CD8-positive, alpha-beta memory T cell (primary cell): ENCODE measurements around the gene CDK6. TPM values are rescaled to one million over a fixed set of nuclear protein-coding genes. Genes with fewer than 3 reads are reported as not detected.
A peak's percentile ranks its signal among the peaks of the same experiment; 100 is the strongest.

Experiments
- CTCF ChIA-PET: fragments of 350-600 bp; sonication (Branson Sonifier 250); formaldehyde crosslinking; loops from one replicate; lab custom pipeline; 2021; ENCODE audit warnings: antibody characterized with exemption; lab: Charles Lee
- POLR2A ChIA-PET: fragments of 350-600 bp; sonication (Branson Sonifier 250); formaldehyde crosslinking; loops from one replicate; lab custom pipeline; 2021; ENCODE audit warnings: antibody characterized with exemption; lab: Charles Lee
- DNase-seq, 5 donors: peaks; one replicate each; pipeline versions ENCODE4 v3.0.0 to v3.0.0-alpha.2; 2020 to 2022; ENCODE audit warnings: mixed read lengths in 1 of 5
- H3K27ac ChIP-seq: one replicate; pipeline ENCODE4 v1.7.0; 2013; ENCODE audit warnings: low read depth, mild to moderate bottlenecking, low read length, moderate library complexity
- H3K27me3 ChIP-seq: 2 replicates; pipeline ENCODE4 v1.7.0; 2013; ENCODE audit warnings: low read length, mild to moderate bottlenecking; ENCODE audit not compliant: insufficient read depth, poor library complexity, severe bottlenecking
- H3K36me3 ChIP-seq: 2 replicates; pipeline ENCODE4 v1.7.0; 2013; ENCODE audit warnings: mild to moderate bottlenecking, low read length, moderate library complexity; ENCODE audit not compliant: insufficient read depth
- H3K4me1 ChIP-seq: 2 replicates; pipeline ENCODE4 v1.7.0; 2013; ENCODE audit warnings: mild to moderate bottlenecking, low read length, moderate library complexity; ENCODE audit not compliant: insufficient read depth
- H3K4me3 ChIP-seq: 2 replicates; pipeline ENCODE4 v1.7.0; 2013; ENCODE audit warnings: mild to moderate bottlenecking, low read length
- H3K9me3 ChIP-seq: 2 replicates; pipeline ENCODE4 v1.7.0; 2013; ENCODE audit warnings: mild to moderate bottlenecking, low read length
- H3K27ac Mint-ChIP-seq, 8 donors: one replicate each; pipeline ENCODE4 v1.8.0; 2020 to 2021; ENCODE audit warnings: mixed read lengths in 8 of 8, mild to moderate bottlenecking in 6 of 8, inconsistent platforms in 3 of 8, moderate library complexity in 3 of 8
- H3K27me3 Mint-ChIP-seq, 2 donors: one replicate each; pipeline ENCODE4 v1.8.0; 2020 to 2021; ENCODE audit warnings: mixed read lengths in 2 of 2, mild to moderate bottlenecking in 1 of 2, moderate library complexity in 1 of 2
- H3K36me3 Mint-ChIP-seq, 3 donors: one replicate each; pipeline ENCODE4 v1.8.0; 2020 to 2021; ENCODE audit warnings: mixed read lengths in 3 of 3, inconsistent platforms in 1 of 3, mild to moderate bottlenecking in 1 of 3
- H3K4me1 Mint-ChIP-seq, 3 donors: one replicate each; pipeline ENCODE4 v1.8.0; 2020 to 2021; ENCODE audit warnings: mixed read lengths in 3 of 3, inconsistent platforms in 1 of 3, mild to moderate bottlenecking in 1 of 3
- H3K4me3 Mint-ChIP-seq, 7 donors: one replicate each; pipeline ENCODE4 v1.8.0; 2020 to 2021; ENCODE audit warnings: mixed read lengths in 7 of 7, mild to moderate bottlenecking in 6 of 7, moderate library complexity in 4 of 7, inconsistent platforms in 2 of 7
- H3K9me3 Mint-ChIP-seq, 5 donors: one replicate each; pipeline ENCODE4 v1.8.0; 2020 to 2022; ENCODE audit warnings: mixed read lengths in 5 of 5, mild to moderate bottlenecking in 3 of 5, moderate library complexity in 2 of 5, inconsistent platforms in 1 of 5
- polyA plus RNA-seq: library from polyadenylated mRNA; unstranded; fragments of 300-500 nt; fragmentation: Illumina TruSeq; gene quantifications from one replicate; pipeline ENCODE4 v1.2.3, GENCODE V29; 2021
- total RNA-seq, 2 experiments: library from RNA; stranded (reverse); gene quantifications; one replicate each; pipeline ENCODE4 v1.2.3, GENCODE V29; 2021

CDK6 gene
- total and polyA plus RNA-seq, 3 experiments from 2014 or later: 20.7 to 235 (median 231) TPM

DNA sequence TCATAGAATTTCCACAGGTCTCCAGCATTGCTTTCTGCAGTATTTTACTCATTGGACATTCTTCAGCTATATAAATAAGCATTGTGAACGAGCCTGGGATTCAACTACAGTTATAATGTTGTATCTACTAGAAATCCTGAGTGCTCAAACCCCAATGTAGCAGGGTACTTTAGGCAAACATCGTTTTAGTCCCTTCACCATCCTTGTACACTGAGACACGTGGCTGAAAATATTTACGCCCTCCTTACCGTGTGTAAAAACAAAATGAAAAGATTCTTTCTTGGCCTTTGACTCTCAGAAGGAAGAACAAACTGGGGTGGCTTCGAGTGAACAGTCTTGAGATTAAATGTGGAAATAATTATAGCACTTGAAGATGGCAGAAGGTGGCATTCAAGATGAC, 25.2 kb downstream of the CDK6 start:
- Mint-ChIP-seq H3K4me3 (no peak overlapping the region), H3K27me3 (no peaks in the 10 kb centered on the region), H3K36me3 (peaks cover 0 to 9% (median 8%) of the 10 kb centered on the region in 3 donors), H3K4me1 (peaks cover 57 to 70% (median 68%) of the 10 kb centered on the region in 3 donors), H3K27ac (peak overlapping the region in 1 of 8 donors; percentile 48), H3K9me3 (peaks cover 0 to 10% (median 7%) of the 10 kb centered on the region in 5 donors)
- H3K36me3 ChIP-seq: no peaks in the 10 kb centered on the region
- ChIA-PET POLR2A (no interaction called here), CTCF (interaction anchor here (1.1 to 6.2 kb wide), 3 partner anchors 22 to 201 kb away, joined by 4 to 46 read pairs (median 4); no protein-coding TSS in a partner anchor)
- no peak for DNase-seq
- H3K27me3 ChIP-seq: no peaks in the 10 kb centered on the region
- peaks cover 28% of the 10 kb centered on the region for H3K4me1 ChIP-seq
- no peak overlapping the region for H3K27ac ChIP-seq
- H3K4me3 ChIP-seq: no peak overlapping the region
- H3K9me3 ChIP-seq: peaks cover 4% of the 10 kb centered on the region

DNA sequence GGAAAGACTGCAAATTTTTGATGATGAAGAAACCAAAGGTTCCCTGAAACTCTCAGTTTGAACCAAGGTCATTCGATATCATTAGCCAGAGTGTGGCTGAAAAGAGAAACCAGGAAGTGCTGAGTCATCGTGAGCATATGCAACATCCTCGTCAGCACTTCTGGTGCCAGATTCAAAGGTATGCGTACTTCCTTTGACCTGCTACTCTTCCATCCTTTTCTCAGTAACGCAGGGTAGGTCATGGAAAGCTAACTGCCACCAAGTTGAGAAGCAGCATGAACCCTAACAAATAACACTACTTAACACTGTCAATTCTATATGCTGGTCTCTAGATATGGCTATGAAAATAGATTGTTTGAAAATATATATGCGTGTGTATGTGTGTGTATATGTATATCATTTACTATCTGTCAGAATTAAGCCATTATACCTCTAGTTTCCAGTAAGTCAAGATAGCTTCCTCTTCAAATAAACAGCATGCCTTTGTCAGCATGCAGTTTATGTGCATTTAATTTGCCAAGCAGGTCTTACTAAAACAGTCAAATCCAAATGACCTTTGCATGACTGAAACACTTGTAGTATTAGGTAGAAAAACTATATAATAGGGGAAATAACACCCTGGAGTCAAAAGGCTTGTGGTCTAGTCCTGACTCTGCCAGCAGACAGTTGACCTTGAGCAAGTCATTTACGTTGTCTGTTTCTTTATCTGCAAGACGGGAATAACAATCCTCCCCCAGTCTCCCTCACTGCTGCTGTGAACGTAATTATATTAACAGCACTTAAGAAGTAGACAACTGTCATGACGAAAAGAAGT, 26.4 kb downstream of the CDK6 start:
- H3K27me3 ChIP-seq: no peaks in the 10 kb centered on the region
- Mint-ChIP-seq H3K27me3 (no peaks in the 10 kb centered on the region), H3K9me3 (no peaks in the 10 kb centered on the region), H3K4me3 (peak overlapping the region; percentile 19 to 83 (median 72)), H3K4me1 (peaks cover 45 to 63% (median 63%) of the 10 kb centered on the region in 3 donors), H3K36me3 (peaks cover 0 to 2% (median 0%) of the 10 kb centered on the region in 3 donors), H3K27ac (peak overlapping the region; percentile 43 to 96 (median 86))
- H3K4me1 ChIP-seq: peaks cover 28% of the 10 kb centered on the region
- CTCF ChIA-PET: interaction anchor here (1.1 to 6.2 kb wide), 2 partner anchors 23 to 188 kb away, joined by 4 to 46 read pairs; no protein-coding TSS in a partner anchor
- peak overlapping the region; percentile 24 for H3K4me3 ChIP-seq
- no peaks in the 10 kb centered on the region for H3K9me3 ChIP-seq
- peak; percentile 11 to 71 (median 44) for DNase-seq
- H3K36me3 ChIP-seq: no peaks in the 10 kb centered on the region
- peak overlapping the region; percentile 49 for H3K27ac ChIP-seq
- POLR2A ChIA-PET: interaction anchor here (1.7 kb wide), 1 partner anchor 23 kb away, joined by 6 read pairs; no protein-coding TSS in a partner anchor

DNA sequence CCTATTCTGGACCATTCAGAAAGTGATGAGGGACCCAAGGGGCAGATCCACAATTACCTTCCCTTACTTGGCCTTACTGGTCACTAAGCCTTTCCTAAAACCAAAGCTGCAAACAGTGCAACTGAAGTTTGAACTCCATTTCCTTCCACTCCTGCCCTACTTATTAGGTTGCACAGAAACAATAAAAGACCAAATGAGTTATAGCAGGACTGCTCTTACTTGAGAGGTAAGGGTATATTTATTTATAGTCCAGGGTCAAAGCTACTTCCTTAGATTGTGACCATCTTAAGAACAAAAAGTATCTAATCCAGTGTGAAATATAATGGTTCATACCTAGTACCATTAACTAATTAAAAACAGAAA, 27.0 kb downstream of the CDK6 start:
- Mint-ChIP-seq H3K4me3 (peak overlapping the region; percentile 19 to 83 (median 72)), H3K27ac (peak overlapping the region; percentile 43 to 96 (median 86)), H3K27me3 (no peaks in the 10 kb centered on the region), H3K9me3 (no peaks in the 10 kb centered on the region), H3K4me1 (peaks cover 41 to 63% (median 60%) of the 10 kb centered on the region in 3 donors), H3K36me3 (peaks cover 0 to 4% (median 0%) of the 10 kb centered on the region in 3 donors)
- no peak for DNase-seq
- Histone ChIP-seq H3K36me3 (no peaks in the 10 kb centered on the region), H3K4me1 (peaks cover 28% of the 10 kb centered on the region), H3K9me3 (no peaks in the 10 kb centered on the region), H3K4me3 (peak overlapping the region; percentile 24), H3K27ac (peak overlapping the region; percentile 49), H3K27me3 (no peaks in the 10 kb centered on the region)
- ChIA-PET CTCF (interaction anchor here (6.2 kb wide), 1 partner anchor 24 kb away, joined by 46 read pairs; no protein-coding TSS in a partner anchor), POLR2A (interaction anchor here (1.7 kb wide), 1 partner anchor 24 kb away, joined by 6 read pairs; no protein-coding TSS in a partner anchor)

DNA sequence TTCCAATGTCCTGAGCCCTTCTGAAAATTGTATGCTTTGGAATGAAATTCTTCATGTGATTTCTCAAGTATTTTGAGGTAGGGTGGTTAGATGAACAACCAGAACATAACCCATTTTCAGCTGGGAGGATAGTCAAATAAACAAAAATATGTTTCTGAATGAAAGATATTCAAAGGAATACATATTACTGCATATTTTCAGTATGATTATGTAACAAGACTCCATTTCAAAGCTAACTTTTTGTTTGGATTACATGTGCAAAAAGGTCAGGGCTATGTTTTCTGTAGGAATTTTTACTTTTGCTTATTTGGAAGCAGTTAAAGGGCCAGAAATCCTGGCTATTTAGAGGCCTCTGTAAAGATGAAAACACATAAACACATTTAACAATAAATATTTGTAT, 27.7 kb downstream of the CDK6 start:
- DNase-seq: no peak
- Histone ChIP-seq H3K4me3 (no peak overlapping the region), H3K9me3 (no peaks in the 10 kb centered on the region), H3K4me1 (peaks cover 21% of the 10 kb centered on the region), H3K27me3 (no peaks in the 10 kb centered on the region), H3K27ac (no peak overlapping the region), H3K36me3 (no peaks in the 10 kb centered on the region)
- POLR2A ChIA-PET: interaction anchor here (1.7 kb wide), 1 partner anchor 24 kb away, joined by 6 read pairs; no protein-coding TSS in a partner anchor
- Mint-ChIP-seq H3K27ac (peak overlapping the region in 2 of 8 donors; percentile 56 to 60), H3K27me3 (no peaks in the 10 kb centered on the region), H3K4me3 (no peak overlapping the region), H3K9me3 (no peaks in the 10 kb centered on the region), H3K36me3 (peaks cover 0 to 5% (median under 1%) of the 10 kb centered on the region in 3 donors), H3K4me1 (peaks cover 36 to 59% (median 56%) of the 10 kb centered on the region in 3 donors)
- CTCF ChIA-PET: interaction anchor here (6.2 kb wide), 1 partner anchor 24 kb away, joined by 46 read pairs; no protein-coding TSS in a partner anchor

DNA sequence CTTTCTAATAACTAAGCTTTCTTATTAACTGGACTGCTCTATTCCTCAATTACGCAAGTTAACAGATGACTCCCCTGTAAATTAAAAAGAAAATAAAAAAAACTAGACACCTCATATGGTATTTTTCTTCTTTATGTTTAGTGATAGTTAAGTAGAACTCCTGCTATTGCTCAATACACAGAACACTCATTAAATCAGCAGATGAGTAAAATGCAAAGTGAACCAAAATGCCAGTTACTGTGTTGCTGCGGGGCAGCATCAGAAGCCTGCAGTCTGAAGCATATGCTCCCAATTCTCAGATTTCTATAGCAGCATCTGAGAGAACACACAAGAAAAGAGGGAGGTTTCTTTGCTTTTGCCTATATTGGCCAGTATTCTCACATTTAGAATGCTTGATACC, 28.4 kb downstream of the CDK6 start:
- Histone ChIP-seq H3K9me3 (no peaks in the 10 kb centered on the region), H3K4me1 (peaks cover 15% of the 10 kb centered on the region), H3K27me3 (no peaks in the 10 kb centered on the region), H3K27ac (no peak overlapping the region), H3K36me3 (no peaks in the 10 kb centered on the region), H3K4me3 (no peak overlapping the region)
- peaks cover 36 to 59% (median 56%) of the 10 kb centered on the region in 3 donors for H3K4me1 Mint-ChIP-seq
- DNase-seq: no peak
- H3K27ac Mint-ChIP-seq: no peak overlapping the region
- H3K9me3 Mint-ChIP-seq: no peaks in the 10 kb centered on the region
- no peaks in the 10 kb centered on the region for H3K27me3 Mint-ChIP-seq
- H3K4me3 Mint-ChIP-seq: no peak overlapping the region
- CTCF ChIA-PET: interaction anchor here (6.2 kb wide), 1 partner anchor 25 kb away, joined by 46 read pairs; no protein-coding TSS in a partner anchor
- H3K36me3 Mint-ChIP-seq: peaks cover 0 to 6% (median 5%) of the 10 kb centered on the region in 3 donors
- POLR2A ChIA-PET: no interaction called here

DNA sequence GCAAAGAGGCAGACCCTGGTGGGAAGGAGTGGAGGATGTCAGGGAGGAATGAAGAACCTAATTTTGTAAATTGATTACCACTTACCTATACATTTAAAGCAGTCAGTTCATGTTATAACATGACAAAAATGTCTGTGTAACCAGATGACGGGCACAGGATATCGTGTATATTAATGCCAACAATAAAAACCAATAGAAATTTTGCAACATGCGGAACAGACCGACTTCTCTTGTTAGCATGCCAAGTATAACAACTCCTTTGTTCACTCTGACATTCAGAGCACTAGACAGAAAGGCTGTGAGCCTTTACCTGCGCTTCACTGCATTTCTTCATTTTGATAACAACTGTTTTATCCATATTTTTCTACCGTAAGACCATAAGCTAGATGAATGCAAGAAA, 29.9 kb downstream of the CDK6 start:
- no peak overlapping the region for H3K27ac Mint-ChIP-seq
- H3K36me3 Mint-ChIP-seq: peaks cover 0 to 6% (median 5%) of the 10 kb centered on the region in 3 donors
- peaks cover 31 to 60% (median 51%) of the 10 kb centered on the region in 3 donors for H3K4me1 Mint-ChIP-seq
- H3K27me3 ChIP-seq: no peaks in the 10 kb centered on the region
- H3K4me1 ChIP-seq: peaks cover 13% of the 10 kb centered on the region
- ChIA-PET CTCF (interaction anchor here (0.8 kb wide), 1 partner anchor 26 kb away, joined by 3 read pairs; no protein-coding TSS in a partner anchor), POLR2A (no interaction called here)
- no peaks in the 10 kb centered on the region for H3K9me3 ChIP-seq
- H3K9me3 Mint-ChIP-seq: no peaks in the 10 kb centered on the region
- no peak overlapping the region for H3K4me3 ChIP-seq
- H3K27ac ChIP-seq: no peak overlapping the region
- no peak overlapping the region for H3K4me3 Mint-ChIP-seq
- no peaks in the 10 kb centered on the region for H3K36me3 ChIP-seq
- DNase-seq: no peak
- no peaks in the 10 kb centered on the region for H3K27me3 Mint-ChIP-seq

DNA sequence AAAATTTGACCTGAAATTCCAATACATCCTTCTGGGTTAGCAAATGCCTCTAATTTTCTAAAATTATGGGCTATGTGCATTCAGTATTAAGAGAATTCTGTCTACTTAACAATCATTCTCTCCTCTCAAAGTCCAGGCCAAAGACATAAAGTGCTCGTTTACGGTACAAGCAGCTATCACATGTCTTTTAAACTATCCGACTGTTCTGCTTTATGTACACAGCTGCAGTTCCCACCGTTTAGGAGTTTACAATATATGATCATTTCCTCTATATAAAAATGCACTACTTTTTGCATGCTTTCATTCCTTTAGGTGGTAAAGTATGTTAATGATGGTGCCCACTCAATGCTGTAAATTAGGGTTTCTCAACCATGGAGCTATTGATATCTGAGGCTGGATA, 34.0 kb downstream of the CDK6 start:
- H3K27ac ChIP-seq: no peak overlapping the region
- Mint-ChIP-seq H3K27me3 (no peaks in the 10 kb centered on the region), H3K36me3 (peaks cover 0 to 6% (median 5%) of the 10 kb centered on the region in 3 donors), H3K4me3 (no peak overlapping the region), H3K9me3 (no peaks in the 10 kb centered on the region), H3K27ac (no peak overlapping the region), H3K4me1 (peaks cover 10 to 29% (median 19%) of the 10 kb centered on the region in 3 donors)
- H3K4me3 ChIP-seq: no peak overlapping the region
- H3K36me3 ChIP-seq: no peaks in the 10 kb centered on the region
- DNase-seq: no peak
- H3K27me3 ChIP-seq: no peaks in the 10 kb centered on the region
- ChIA-PET POLR2A (no interaction called here), CTCF (interaction anchor here (2.0 kb wide), 1 partner anchor 31 kb away, joined by 6 read pairs; no protein-coding TSS in a partner anchor)
- peaks cover 14% of the 10 kb centered on the region for H3K4me1 ChIP-seq
- H3K9me3 ChIP-seq: no peaks in the 10 kb centered on the region
